Activated CD8-positive, alpha-beta memory T cell treated with anti-CD3 and anti-CD28 coated beads, Interleukin-2, amount 10 ng/mL, durations not matched to agents 7 days and 5 days (primary cell): ENCODE measurements around the gene AKT2. TPM values are rescaled to one million over a fixed set of nuclear protein-coding genes. Genes with fewer than 3 reads are reported as not detected.

Experiments used
- ATAC-seq: fragments of 150-1000 bp; cut with Tn5 transposase; one replicate; pipeline ENCODE4 v1.10.0; 2021; ENCODE audit warnings: moderate library complexity
- CTCF ChIA-PET: fragments of 350-600 bp; sonication (Branson Sonifier 250); formaldehyde crosslinking; loops from one replicate; lab custom pipeline; 2021; ENCODE audit warnings: antibody characterized with exemption; lab: Charles Lee
- DNase-seq: peaks from one replicate; pipeline ENCODE4 v3.0.0-alpha.2; 2020
- H3K27ac Mint-ChIP-seq: one replicate; pipeline ENCODE4 v1.8.0; 2021; ENCODE audit warnings: mild to moderate bottlenecking, mixed read lengths
- H3K27me3 Mint-ChIP-seq: one replicate; pipeline ENCODE4 v1.8.0; 2021; ENCODE audit warnings: mixed read lengths
- H3K36me3 Mint-ChIP-seq: one replicate; pipeline ENCODE4 v1.8.0; 2021; ENCODE audit warnings: mild to moderate bottlenecking, mixed read lengths
- H3K4me1 Mint-ChIP-seq: one replicate; pipeline ENCODE4 v1.8.0; 2021; ENCODE audit warnings: mixed read lengths
- H3K4me3 Mint-ChIP-seq: one replicate; pipeline ENCODE4 v1.8.0; 2021; ENCODE audit warnings: mild to moderate bottlenecking, moderate library complexity, mixed read lengths
- H3K9me3 Mint-ChIP-seq: one replicate; pipeline ENCODE4 v1.8.0; 2022; ENCODE audit warnings: low read depth, mixed read lengths
- total RNA-seq, 2 experiments: library from RNA; stranded (reverse); gene quantifications; one replicate each; pipeline ENCODE4 v1.2.3, GENCODE V29; 2021

AKT2 gene
- total RNA-seq, 2 experiments from 2014 or later = 141 to 172 TPM

GRCh38 chr19:40239415-40240226, 45.5 kb downstream of the AKT2 start:
- Mint-ChIP-seq H3K4me3 (no peak overlapping the region), H3K4me1 (no peaks in the 10 kb centered on the region), H3K27me3 (no peaks in the 10 kb centered on the region), H3K27ac (no peak overlapping the region), H3K36me3 (peaks cover 12% of the 10 kb centered on the region), H3K9me3 (no peaks in the 10 kb centered on the region)
- CTCF ChIA-PET = no interaction called here
- DNase-seq (no peak), ATAC-seq (no peak)

DNA sequence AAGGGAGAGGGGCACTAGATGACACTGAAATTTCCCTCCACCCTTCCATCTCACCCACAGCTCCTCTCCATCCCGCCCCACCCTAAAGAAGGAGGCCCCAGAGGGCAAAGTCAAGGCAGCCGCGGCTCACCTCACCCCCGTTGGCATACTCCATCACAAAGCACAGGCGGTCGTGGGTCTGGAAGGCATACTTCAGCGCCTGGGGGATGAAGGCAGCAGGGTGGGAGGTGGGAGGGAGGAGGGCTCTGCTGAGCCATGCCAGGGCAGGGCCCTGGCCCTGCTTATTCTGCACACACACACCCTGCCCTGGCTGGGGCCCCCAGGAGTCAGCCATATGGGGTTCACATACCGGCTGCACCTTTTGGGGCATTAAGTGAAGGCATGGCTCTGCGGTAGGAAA, 46.4 kb downstream of the AKT2 start:
- Mint-ChIP-seq H3K27ac (no peak overlapping the region), H3K4me1 (no peaks in the 10 kb centered on the region), H3K9me3 (no peaks in the 10 kb centered on the region), H3K36me3 (peaks cover 12% of the 10 kb centered on the region), H3K4me3 (no peak overlapping the region), H3K27me3 (no peaks in the 10 kb centered on the region)
- no peak for DNase-seq
- ATAC-seq = no peak
- CTCF ChIA-PET = no interaction called here

GRCh38 chr19:40237791-40238190, 47.4 kb downstream of the AKT2 start:
- no peaks in the 10 kb centered on the region for H3K9me3 Mint-ChIP-seq
- no peak overlapping the region for H3K4me3 Mint-ChIP-seq
- no peak overlapping the region for H3K27ac Mint-ChIP-seq
- DNase-seq (no peak), ATAC-seq (no peak)
- no peaks in the 10 kb centered on the region for H3K4me1 Mint-ChIP-seq
- no peaks in the 10 kb centered on the region for H3K27me3 Mint-ChIP-seq
- H3K36me3 Mint-ChIP-seq = peaks cover 12% of the 10 kb centered on the region
- CTCF ChIA-PET = no interaction called here

GRCh38 chr19:40236366-40236765, 48.8 kb downstream of the AKT2 start:
- Mint-ChIP-seq H3K27ac (no peak overlapping the region), H3K4me3 (no peak overlapping the region)

DNA sequence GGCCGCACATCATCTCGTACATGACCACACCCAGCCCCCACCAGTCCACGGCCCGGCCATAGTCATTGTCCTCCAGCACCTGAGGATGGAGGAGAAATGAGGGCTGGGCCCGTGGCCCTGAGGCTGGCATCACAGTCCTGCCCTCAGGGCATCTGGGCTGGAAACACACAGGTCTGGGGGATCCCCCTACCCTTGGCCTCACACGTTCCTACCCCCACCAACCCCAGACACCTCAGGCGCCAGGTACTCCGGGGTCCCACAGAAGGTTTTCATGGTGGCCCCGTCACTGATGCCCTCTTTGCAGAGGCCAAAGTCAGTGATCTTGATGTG, 49.2 kb downstream of the AKT2 start:
- CTCF ChIA-PET = no interaction called here
- Mint-ChIP-seq H3K27ac (no peak overlapping the region), H3K27me3 (no peaks in the 10 kb centered on the region), H3K9me3 (no peaks in the 10 kb centered on the region), H3K36me3 (peaks cover 10% of the 10 kb centered on the region), H3K4me1 (no peaks in the 10 kb centered on the region), H3K4me3 (no peak overlapping the region)
- ATAC-seq (no peak), DNase-seq (no peak)

More at GRCh38 chr19:40236366-40236765, 48.8 kb downstream of the AKT2 start:
- ATAC-seq (no peak), DNase-seq (no peak)
- Mint-ChIP-seq H3K9me3 (no peaks in the 10 kb centered on the region), H3K27me3 (no peaks in the 10 kb centered on the region), H3K36me3 (peaks cover 12% of the 10 kb centered on the region), H3K4me1 (no peaks in the 10 kb centered on the region)
- CTCF ChIA-PET = interaction anchor here (0.5 kb wide), 1 partner anchor 11 kb away, joined by 3 read pairs; no protein-coding TSS in a partner anchor

GRCh38 chr19:40235238-40236025, 49.7 kb downstream of the AKT2 start:
- H3K27ac Mint-ChIP-seq = no peak overlapping the region

GRCh38 chr19:40234429-40235237, 50.5 kb downstream of the AKT2 start:
- no peak overlapping the region for H3K4me3 Mint-ChIP-seq
- ATAC-seq (no peak), DNase-seq (no peak)
- peaks cover 10% of the 10 kb centered on the region for H3K36me3 Mint-ChIP-seq
- peaks cover 3% of the 10 kb centered on the region for H3K4me1 Mint-ChIP-seq
- H3K27ac Mint-ChIP-seq = no peak overlapping the region
- CTCF ChIA-PET = no interaction called here
- no peaks in the 10 kb centered on the region for H3K9me3 Mint-ChIP-seq
- no peaks in the 10 kb centered on the region for H3K27me3 Mint-ChIP-seq

More at GRCh38 chr19:40235238-40236025, 49.7 kb downstream of the AKT2 start:
- H3K9me3 Mint-ChIP-seq = no peaks in the 10 kb centered on the region
- CTCF ChIA-PET = no interaction called here
- ATAC-seq = no peak
- DNase-seq = no peak
- H3K4me1 Mint-ChIP-seq = no peaks in the 10 kb centered on the region
- H3K27me3 Mint-ChIP-seq = no peaks in the 10 kb centered on the region
- no peak overlapping the region for H3K4me3 Mint-ChIP-seq
- H3K36me3 Mint-ChIP-seq = peaks cover 10% of the 10 kb centered on the region

DNA sequence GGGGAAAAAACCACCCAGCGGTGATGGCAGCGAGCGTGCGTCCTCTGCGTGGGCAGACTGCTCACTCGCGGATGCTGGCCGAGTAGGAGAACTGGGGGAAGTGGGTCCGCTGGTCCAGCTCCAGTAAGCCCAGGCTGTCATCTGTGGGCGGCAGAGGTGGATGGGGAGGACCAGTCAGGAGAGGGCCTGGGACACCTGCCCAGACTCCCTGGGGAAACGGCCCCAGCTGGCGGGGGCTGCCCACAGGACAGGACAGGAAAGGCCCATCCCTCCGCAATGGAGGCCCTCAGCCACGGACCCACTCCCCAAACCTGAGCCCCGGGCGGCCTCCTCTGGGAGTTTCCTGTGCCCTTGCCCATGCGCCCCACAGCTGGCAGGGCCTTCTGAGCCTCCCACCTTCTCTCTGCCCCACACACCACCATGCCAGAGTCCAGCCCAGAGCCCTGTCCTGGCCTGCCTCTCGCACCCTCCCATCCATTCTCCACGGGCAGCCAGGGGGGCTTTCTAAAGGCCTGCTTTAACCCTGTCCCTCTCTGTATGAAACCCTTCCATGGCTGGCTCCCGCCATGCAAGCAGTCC, 51.2 kb downstream of the AKT2 start:
- CTCF ChIA-PET = no interaction called here
- Mint-ChIP-seq H3K4me3 (no peak overlapping the region), H3K27me3 (no peaks in the 10 kb centered on the region), H3K4me1 (peaks cover 10% of the 10 kb centered on the region), H3K27ac (no peak overlapping the region), H3K9me3 (no peaks in the 10 kb centered on the region), H3K36me3 (peaks cover 8% of the 10 kb centered on the region)
- DNase-seq = no peak
- no peak for ATAC-seq

- CTCF ChIA-PET = no interaction called here
- Mint-ChIP-seq H3K36me3 (peaks cover 6% of the 10 kb centered on the region), H3K4me1 (peaks cover 10% of the 10 kb centered on the region), H3K4me3 (no peak overlapping the region), H3K27me3 (peaks cover 2% of the 10 kb centered on the region), H3K27ac (no peak overlapping the region), H3K9me3 (no peaks in the 10 kb centered on the region)
- ATAC-seq (no peak), DNase-seq (no peak)
These were observed 52.0 kb downstream of the AKT2 start for GRCh38 chr19:40232949-40233810.

GRCh38 chr19:40232479-40232878, 52.7 kb downstream of the AKT2 start:
- H3K27me3 Mint-ChIP-seq = peaks cover 9% of the 10 kb centered on the region
- no peak for DNase-seq
- no peak for ATAC-seq
- CTCF ChIA-PET = no interaction called here
- peaks cover 3% of the 10 kb centered on the region for H3K36me3 Mint-ChIP-seq
- H3K4me1 Mint-ChIP-seq = peaks cover 10% of the 10 kb centered on the region
- H3K27ac Mint-ChIP-seq = no peak overlapping the region
- no peaks in the 10 kb centered on the region for H3K9me3 Mint-ChIP-seq
- no peak overlapping the region for H3K4me3 Mint-ChIP-seq

DNA sequence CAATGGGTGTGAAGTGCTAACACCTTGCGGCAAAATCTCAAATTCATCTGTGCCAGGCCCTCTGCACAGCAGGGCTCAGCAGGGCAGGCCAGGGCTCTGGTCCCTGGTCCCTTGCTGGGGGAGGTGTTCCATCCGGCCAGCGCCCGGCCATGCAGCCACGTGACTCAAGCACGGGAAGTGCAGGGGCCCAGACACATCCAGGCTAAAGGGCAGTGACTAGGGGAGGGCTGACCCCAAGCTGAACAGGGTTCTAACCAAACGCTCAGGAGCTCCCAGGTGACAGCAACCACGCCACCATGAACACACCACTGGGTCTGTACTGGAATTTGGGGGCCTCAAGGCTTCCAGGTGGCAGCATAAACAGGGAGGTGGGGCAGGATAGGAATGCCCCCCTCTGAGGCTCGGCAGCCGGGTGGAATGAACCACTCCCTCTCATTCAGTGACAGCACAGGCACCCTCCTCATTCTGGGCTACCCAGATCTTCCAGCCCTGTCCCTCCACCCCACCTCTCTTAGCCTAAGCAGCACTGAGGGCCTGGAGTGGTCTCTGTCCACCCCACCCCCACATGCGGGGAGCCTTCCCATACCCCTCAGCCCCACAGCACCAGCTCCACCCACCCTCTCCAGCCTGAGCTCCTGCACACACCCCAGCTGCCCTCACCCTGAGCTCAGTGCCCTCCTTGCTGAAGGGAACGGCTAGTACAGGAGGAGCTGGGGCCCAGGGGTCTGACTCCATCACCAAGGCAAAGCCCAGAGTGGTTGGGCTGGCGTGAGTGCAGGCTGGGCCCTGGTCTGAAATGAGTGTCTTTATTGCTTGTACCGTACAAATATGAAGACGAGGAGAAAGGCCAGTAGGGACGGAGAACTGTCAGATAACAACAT, 53.4 kb downstream of the AKT2 start:
- CTCF ChIA-PET = no interaction called here
- peaks cover 16% of the 10 kb centered on the region for H3K27me3 Mint-ChIP-seq
- no peaks in the 10 kb centered on the region for H3K9me3 Mint-ChIP-seq
- peaks cover 10% of the 10 kb centered on the region for H3K4me1 Mint-ChIP-seq
- DNase-seq (no peak), ATAC-seq (no peak)
- H3K27ac Mint-ChIP-seq = no peak overlapping the region
- no peak overlapping the region for H3K4me3 Mint-ChIP-seq
- peaks cover under 1% of the 10 kb centered on the region for H3K36me3 Mint-ChIP-seq

GRCh38 chr19:40231057-40231456, 54.1 kb downstream of the AKT2 start:
- H3K4me3 Mint-ChIP-seq = no peak overlapping the region
- CTCF ChIA-PET = no interaction called here
- peaks cover 13% of the 10 kb centered on the region for H3K4me1 Mint-ChIP-seq
- DNase-seq (no peak), ATAC-seq (no peak)
- no peaks in the 10 kb centered on the region for H3K36me3 Mint-ChIP-seq
- no peak overlapping the region for H3K27ac Mint-ChIP-seq
- peaks cover 22% of the 10 kb centered on the region for H3K27me3 Mint-ChIP-seq
- H3K9me3 Mint-ChIP-seq = no peaks in the 10 kb centered on the region
